GM23248 (cell line): ENCODE results near the gene EEF1AKMT4. TPM values are rescaled to one million over a fixed set of nuclear protein-coding genes. Genes with fewer than 3 reads are reported as not detected.

Source experiments
- DNase-seq: peaks from one replicate; pipeline ENCODE4 v3.0.0-alpha.2; 2015
- H2AFZ ChIP-seq: fragments of 200-600 bp; sonication (generic); 2 replicates; pipeline ENCODE4 v1.6.1; 2016; ENCODE audit warnings: antibody characterized with exemption
- H3F3A ChIP-seq: fragments of 200-600 bp; sonication (generic); 2 replicates; pipeline ENCODE4 v1.6.1; 2016; ENCODE audit warnings: mild to moderate bottlenecking, antibody characterized with exemption, mixed run types; ENCODE audit not compliant: insufficient read depth
- H3K27ac ChIP-seq: fragments of 200-600 bp; sonication (generic); 2 replicates; pipeline ENCODE4 v1.5.1; 2016; ENCODE audit warnings: mild to moderate bottlenecking
- H3K27me3 ChIP-seq: fragments of 200-600 bp; sonication (generic); replicated peaks from 2 replicates; pipeline ENCODE4 v1.6.1; 2016; ENCODE audit warnings: mild to moderate bottlenecking; ENCODE audit not compliant: insufficient read depth
- H3K36me3 ChIP-seq: fragments of 200-600 bp; sonication (generic); 2 replicates; pipeline ENCODE4 v1.6.1; 2016; ENCODE audit warnings: low read depth, mild to moderate bottlenecking
- H3K4me1 ChIP-seq: fragments of 200-600 bp; sonication (generic); 2 replicates; pipeline ENCODE4 v1.6.1; 2016; ENCODE audit warnings: mild to moderate bottlenecking; ENCODE audit not compliant: insufficient read depth
- H3K4me2 ChIP-seq: fragments of 200-600 bp; sonication (generic); one replicate; pipeline ENCODE4 v1.6.1; 2016; ENCODE audit warnings: mild to moderate bottlenecking; ENCODE audit not compliant: unreplicated experiment
- H3K4me3 ChIP-seq: fragments of 200-600 bp; sonication (generic); 2 replicates; pipeline ENCODE4 v1.5.1; 2016; ENCODE audit warnings: mild to moderate bottlenecking
- H3K79me2 ChIP-seq: fragments of 200-600 bp; sonication (generic); 2 replicates; pipeline ENCODE4 v1.6.1; 2016; ENCODE audit warnings: mild to moderate bottlenecking; ENCODE audit not compliant: insufficient read depth
- H3K9ac ChIP-seq: fragments of 200-600 bp; sonication (generic); 2 replicates; pipeline ENCODE4 v1.6.1; 2016; ENCODE audit warnings: mild to moderate bottlenecking
- H3K9me2 ChIP-seq: fragments of 200-600 bp; sonication (generic); 2 replicates; pipeline ENCODE4 v1.6.1; 2016; ENCODE audit warnings: mixed run types, mild to moderate bottlenecking, moderate library complexity; ENCODE audit not compliant: insufficient read depth
- H3K9me3 ChIP-seq: fragments of 200-600 bp; sonication (generic); one replicate; pipeline ENCODE4 v1.6.1; 2017; ENCODE audit warnings: low read depth
- H4K20me1 ChIP-seq: fragments of 200-600 bp; sonication (generic); 2 replicates; pipeline ENCODE4 v1.6.0; 2016; ENCODE audit not compliant: insufficient read depth
- EZH2 ChIP-seq: fragments of 200-600 bp; sonication (generic); IDR thresholded peaks from 2 replicates; pipeline ENCODE4 v1.6.1; 2018; ENCODE audit warnings: antibody characterized with exemption, mild to moderate bottlenecking; ENCODE audit not compliant: insufficient read depth, poor library complexity, severe bottlenecking
- EZH2phosphoT487 ChIP-seq: fragments of 200-600 bp; sonication (generic); IDR thresholded peaks from 2 replicates; pipeline ENCODE4 v1.6.1; 2018; ENCODE audit warnings: antibody characterized with exemption, moderate library complexity, mild to moderate bottlenecking, low read depth; ENCODE audit not compliant: insufficient read depth
- WGBS, 2 experiments: methylation state at CpG; one replicate each; pipeline ENCODE4 v1.1.6; 2015 to 2017; ENCODE audit warnings: low lambda C conversion rate in 2 of 2, low coverage in 1 of 2; ENCODE audit errors: missing lambda C conversion rate in 2 of 2; 5-methylcytosine and 5-hydroxymethylcytosine counted together
- in situ Hi-C: fragments of 300-500 bp; cut with MboI; formaldehyde crosslinking; loops from 2 replicates; pipeline ENCODE4 v1.15.0; 2020
- polyA plus RNA-seq: library from polyadenylated mRNA; unstranded; fragments of >200 nt; fragmentation: Nextera tagmentation; extraction: Ambion mirVana; gene quantifications from 2 replicates; pipeline ENCODE4 v1.2.1, GENCODE V29; 2016
- total RNA-seq: library from RNA; depleted of rRNA; stranded (reverse); fragments of >200 nt; shearing (Covaris generic); gene quantifications from 2 replicates; pipeline ENCODE4 v1.2.3, GENCODE V29; 2014

Gene EEF1AKMT4
- total and polyA plus RNA-seq, 2 experiments from 2014 or later, result 5.3 to 7.2 TPM

- Histone ChIP-seq H3K27ac (no peak overlapping the region), H3K9ac (no peak overlapping the region), H3K9me3 (no peaks in the 10 kb centered on the region), H2AFZ (no peak overlapping the region), H3K4me1 (no peaks in the 10 kb centered on the region), H3K4me2 (no peak overlapping the region), H3K9me2 (no peaks in the 10 kb centered on the region), H3K79me2 (no peaks in the 10 kb centered on the region), H3K36me3 (no peaks in the 10 kb centered on the region), H3K27me3 (no peaks in the 10 kb centered on the region), H3F3A (no peaks in the 10 kb centered on the region), H3K4me3 (no peak overlapping the region), H4K20me1 (no peaks in the 10 kb centered on the region)
- WGBS, 2 experiments, result 77 to 82% methylated on average over 4 of the region's 4 CpGs
- no peak for TF ChIP-seq EZH2phosphoT487
- no peak for TF ChIP-seq EZH2
- DNase-seq, result peak; percentile 58
- in situ Hi-C loops, result no loop called here
Measured at GRCh38 chr3:184240384-184241140, 8.9 kb upstream of the EEF1AKMT4 start.

DNA sequence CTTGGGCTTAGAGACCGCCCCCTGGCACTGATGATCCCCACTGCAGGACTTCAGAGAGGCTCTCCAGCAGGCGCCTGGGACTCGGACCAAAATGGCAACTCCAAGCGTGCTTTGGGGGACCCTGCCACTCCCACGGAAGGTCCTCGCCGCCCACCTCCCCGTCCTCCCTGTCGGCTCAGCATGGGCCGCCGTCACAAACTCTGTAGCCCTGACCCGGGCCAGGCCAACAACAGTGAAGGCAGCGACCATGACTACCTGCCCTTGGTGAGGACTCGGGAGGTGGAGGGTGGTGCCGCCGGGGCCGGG lies 8.4 kb upstream of the EEF1AKMT4 start:
- Histone ChIP-seq H3K27ac (no peak overlapping the region), H3K36me3 (no peaks in the 10 kb centered on the region), H3K4me1 (no peaks in the 10 kb centered on the region), H3K4me3 (no peak overlapping the region), H3K27me3 (no peaks in the 10 kb centered on the region), H3K79me2 (peaks cover 5% of the 10 kb centered on the region; the same call in 1 of the 2 replicates), H3K9me2 (no peaks in the 10 kb centered on the region), H3K9me3 (no peaks in the 10 kb centered on the region), H2AFZ (no peak overlapping the region), H3F3A (no peaks in the 10 kb centered on the region), H3K9ac (no peak overlapping the region), H4K20me1 (no peaks in the 10 kb centered on the region), H3K4me2 (no peak overlapping the region)
- in situ Hi-C loops, result no loop called here
- WGBS, 2 experiments, result 37 to 38% methylated on average over 15 to 16 of the region's 17 CpGs
- no peak for DNase-seq
- no peak for TF ChIP-seq EZH2phosphoT487
- no peak for TF ChIP-seq EZH2

- no peaks in the 10 kb centered on the region for H3K4me1 ChIP-seq
- no peaks in the 10 kb centered on the region for H3K9me3 ChIP-seq
- H3F3A ChIP-seq, result no peaks in the 10 kb centered on the region
- H3K36me3 ChIP-seq, result no peaks in the 10 kb centered on the region
- no peak overlapping the region for H3K4me2 ChIP-seq
- H3K79me2 ChIP-seq, result peaks cover 10% of the 10 kb centered on the region; the same call in 1 of the 2 replicates
- peak; percentile 54 for DNase-seq
- no peaks in the 10 kb centered on the region for H3K9me2 ChIP-seq
- 18 to 33% methylated on average over 36 of the region's 46 CpGs for WGBS, 2 experiments
- no peak overlapping the region for H3K9ac ChIP-seq
- no peaks in the 10 kb centered on the region for H4K20me1 ChIP-seq
- no peak overlapping the region for H3K4me3 ChIP-seq
- in situ Hi-C loops, result no loop called here
- H3K27ac ChIP-seq, result no peak overlapping the region
- TF ChIP-seq EZH2phosphoT487 (no peak), EZH2 (no peak)
- no peaks in the 10 kb centered on the region for H3K27me3 ChIP-seq
- H2AFZ ChIP-seq, result no peak overlapping the region
Measured at GRCh38 chr3:184241447-184242296, 7.8 kb upstream of the EEF1AKMT4 start.

DNA sequence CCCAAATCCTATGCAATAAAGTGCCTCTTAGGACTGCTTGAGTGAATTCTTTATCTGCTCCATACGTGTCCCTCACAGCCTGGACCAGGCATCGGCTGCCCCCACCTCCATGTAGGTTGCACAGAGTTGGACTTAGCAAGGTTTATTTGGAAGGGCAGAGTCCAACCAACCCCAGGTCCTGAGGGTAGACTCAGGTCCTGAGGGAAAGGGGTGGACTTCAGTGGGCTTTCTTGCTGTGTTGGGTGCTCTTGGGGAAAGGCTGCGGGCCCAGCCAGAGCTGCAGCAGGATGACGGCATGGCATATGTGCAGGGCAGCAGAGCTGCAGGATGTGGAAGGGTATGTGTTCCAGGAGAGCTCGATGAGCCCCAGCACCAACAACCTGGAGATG lies 7.2 kb upstream of the EEF1AKMT4 start:
- Histone ChIP-seq H3F3A (no peaks in the 10 kb centered on the region), H4K20me1 (no peaks in the 10 kb centered on the region), H3K9me2 (no peaks in the 10 kb centered on the region), H3K79me2 (peaks cover 16% of the 10 kb centered on the region; the same call in 1 of the 2 replicates), H3K27me3 (no peaks in the 10 kb centered on the region), H2AFZ (no peak overlapping the region), H3K4me1 (no peaks in the 10 kb centered on the region), H3K27ac (no peak overlapping the region), H3K9me3 (no peaks in the 10 kb centered on the region), H3K9ac (no peak overlapping the region), H3K4me2 (no peak overlapping the region), H3K4me3 (no peak overlapping the region), H3K36me3 (no peaks in the 10 kb centered on the region)
- no peak for DNase-seq
- 80 to 85% methylated on average over 5 of the region's 5 CpGs for WGBS, 2 experiments
- no peak for TF ChIP-seq EZH2phosphoT487
- no peak for TF ChIP-seq EZH2
- in situ Hi-C loops, result no loop called here
